Endothelial cell of umbilical vein (primary cell): ENCODE results near the gene LONRF3. TPM values are rescaled to one million over a fixed set of nuclear protein-coding genes. Genes with fewer than 3 reads are reported as not detected.
A peak's percentile ranks its signal among the peaks of the same experiment; 100 is the strongest.
"Not testable (repeated sequence)": the region's sequence is repeated elsewhere in the genome, so short reads cannot be mapped to it uniquely, and the experiment has no call there.

Experiments
- BruUV-seq: library from RNA; stranded (reverse); fragments of 400-500 nt; replicated peaks from 2 replicates; lab custom pipeline; 2021; lab: Mats Ljungman, UMichigan
- CTCF ChIA-PET: fragments of 300-600, 350-600 bp; sonication (Branson Sonifier 250); formaldehyde crosslinking; loops from one replicate; lab custom pipeline; 2021; ENCODE audit warnings: antibody characterized with exemption, inconsistent platforms; lab: Charles Lee
- POLR2A ChIA-PET: fragments of 300-600, 350-600 bp; sonication (Branson Sonifier 250); formaldehyde crosslinking; loops from one replicate; lab custom pipeline; 2021; ENCODE audit warnings: antibody characterized with exemption, inconsistent platforms; lab: Charles Lee
- DNase-seq: peaks from one replicate; pipeline ENCODE4 v3.0.0-alpha.2; 2011; ENCODE audit warnings: low read depth, low spot score
- FAIRE-seq: peaks from 2 replicates; lab custom pipeline; 2011; peaks lifted over from hg19 to GRCh38; lab: Jason Lieb, UNC
- H2AFZ ChIP-seq: 2 replicates; pipeline ENCODE4 v1.6.0; 2012; ENCODE audit warnings: low read depth, low read length, control low read depth, inconsistent platforms
- H3K27ac ChIP-seq: 2 replicates; pipeline ENCODE4 v1.5.1; 2011; ENCODE audit warnings: low read depth, mild to moderate bottlenecking, control low read depth, low read length, moderate library complexity; ENCODE audit not compliant: insufficient read depth
- H3K27me3 ChIP-seq, 2 experiments: 2 replicates each; pipeline versions ENCODE4 v1.6.0 to v1.6.1; 2011; ENCODE audit warnings: low read length in 2 of 2, mixed read lengths in 1 of 2; ENCODE audit not compliant: control insufficient read depth in 2 of 2, insufficient read depth in 2 of 2
- H3K36me3 ChIP-seq, 2 experiments: 2 replicates in 1 of 2; 3 replicates in 1 of 2; pipeline ENCODE4 v1.5.1; 2011; ENCODE audit warnings: low read length in 2 of 2, mild to moderate bottlenecking in 1 of 2, moderate library complexity in 1 of 2; ENCODE audit not compliant: control insufficient read depth in 2 of 2, insufficient read depth in 2 of 2; ENCODE audit errors: extremely low read depth in 1 of 2
- H3K4me1 ChIP-seq: 3 replicates; pipeline ENCODE4 v1.5.1; 2011; ENCODE audit warnings: mild to moderate bottlenecking, low read length; ENCODE audit not compliant: control insufficient read depth, insufficient read depth; ENCODE audit errors: extremely low read depth
- H3K4me2 ChIP-seq: 2 replicates; pipeline ENCODE4 v1.6.1; 2011; ENCODE audit warnings: low read length, control low read depth, mixed read lengths; ENCODE audit not compliant: insufficient read depth
- H3K4me3 ChIP-seq, 3 experiments: fragments of 200-600 bp in 1 of 3; sonication (generic), shearing (Covaris generic) in 1 of 3; replicated peaks in 1 of 3; 2 replicates each; pipeline ENCODE4 v1.5.1; 2011 to 2016; ENCODE audit warnings: control low read depth in 3 of 3, low read length in 3 of 3, mild to moderate bottlenecking in 2 of 3, inconsistent platforms in 1 of 3, low read depth in 1 of 3, moderate library complexity in 1 of 3; ENCODE audit not compliant: insufficient read depth in 1 of 3
- H3K79me2 ChIP-seq: 2 replicates; pipeline ENCODE4 v1.6.0; 2012; ENCODE audit warnings: low read length, inconsistent platforms; ENCODE audit not compliant: control insufficient read depth, insufficient read depth
- H3K9ac ChIP-seq: replicated peaks from 2 replicates; pipeline ENCODE3; 2011; ENCODE audit warnings: low read length, control low read depth; ENCODE audit not compliant: insufficient read depth; ENCODE audit errors: extremely low read depth
- H3K9me1 ChIP-seq: replicated peaks from 3 replicates; pipeline ENCODE4 v1.6.0; 2011; ENCODE audit warnings: mild to moderate bottlenecking, low read length; ENCODE audit not compliant: control insufficient read depth, insufficient read depth; ENCODE audit errors: extremely low read depth
- H3K9me3 ChIP-seq: replicated peaks from 2 replicates; pipeline ENCODE4 v1.5.1; 2012; ENCODE audit warnings: low read length, inconsistent platforms; ENCODE audit not compliant: control insufficient read depth, insufficient read depth
- H4K20me1 ChIP-seq: replicated peaks from 2 replicates; pipeline ENCODE3; 2011; ENCODE audit warnings: mild to moderate bottlenecking, low read length; ENCODE audit not compliant: control insufficient read depth, insufficient read depth; ENCODE audit errors: extremely low read depth
- EZH2 ChIP-seq: IDR thresholded peaks from 2 replicates; pipeline ENCODE4 v1.6.1; 2012; ENCODE audit warnings: borderline replicate concordance, low read depth, mild to moderate bottlenecking, moderate library complexity, low read length, inconsistent platforms; ENCODE audit not compliant: severe bottlenecking
- FOS ChIP-seq: IDR thresholded peaks from 2 replicates; pipeline ENCODE4 v1.6.1; 2011; ENCODE audit warnings: mild to moderate bottlenecking, low read length, moderate library complexity, borderline replicate concordance; ENCODE audit not compliant: insufficient read depth
- GATA2 ChIP-seq: IDR thresholded peaks from 2 replicates; pipeline ENCODE4 v1.7.0; 2011; ENCODE audit warnings: low read depth, mild to moderate bottlenecking, moderate library complexity, mixed read lengths, low read length; ENCODE audit not compliant: insufficient read length, insufficient read depth
- JUN ChIP-seq: IDR thresholded peaks from 2 replicates; pipeline ENCODE4 v1.6.1; 2011; ENCODE audit warnings: borderline replicate concordance, low read depth; ENCODE audit not compliant: insufficient read length, insufficient read depth
- MYC ChIP-seq: IDR thresholded peaks from one replicate; pipeline ENCODE4 v1.6.1; 2011; ENCODE audit warnings: mild to moderate bottlenecking, low read depth, low read length
- POLR2A ChIP-seq: IDR thresholded peaks from 2 replicates; pipeline ENCODE4 v1.6.1; 2012; ENCODE audit warnings: low read depth, mild to moderate bottlenecking, control low read depth, low read length
- POLR2AphosphoS5 ChIP-seq: IDR thresholded peaks from 2 replicates; pipeline ENCODE4 v1.6.1; 2012; ENCODE audit warnings: low read depth, mild to moderate bottlenecking, control low read depth, low read length, moderate library complexity; ENCODE audit not compliant: insufficient read depth
- dilution Hi-C: fragments of 300-500 bp; cut with MboI; formaldehyde crosslinking; loops from one replicate; pipeline ENCODE4 v1.15.0; 2019; ENCODE audit warnings: low sequenced_read_pairs; ENCODE audit not compliant: extremely low pct_ligation_motif_present
- intact Hi-C: fragments of 100-400 bp; cut with micrococcal nuclease; formaldehyde crosslinking; loops from one replicate; pipeline ENCODE4 v1.10.0; 2022
- polyA plus RNA-seq, 4 experiments: library from polyadenylated mRNA; depleted of rRNA in 3 of 4; stranded (reverse) in 3 of 4; unstranded in 1 of 4; fragments of >200 nt; gene quantifications; 2 replicates each; pipeline versions ENCODE4 v1.2.1 to v1.2.3, GENCODE V29; 2011 to 2012; ENCODE audit warnings: missing spikeins in 1 of 4
- total RNA-seq: library from RNA; stranded (reverse); gene quantifications from 2 replicates; pipeline ENCODE4 v1.2.3, GENCODE V29; 2021
- TF ChIP-seq, protein P1 (sequence below), 2 donors: IDR thresholded peaks; 1 replicate in 1 of 2; 2 replicates in 1 of 2; pipeline ENCODE4 v1.5.1; 2011; ENCODE audit warnings: low read length in 2 of 2, mild to moderate bottlenecking in 2 of 2, moderate library complexity in 2 of 2, control low read depth in 1 of 2, inconsistent platforms in 1 of 2, low read depth in 1 of 2; ENCODE audit not compliant: insufficient read depth in 1 of 2; ENCODE audit errors: extremely low read depth in 1 of 2

LONRF3 gene
- total and polyA plus RNA-seq, 2 donors (not counting 3 experiments of a cell fraction or from before 2014, with no cell fraction given): 4.4 to 13.3 TPM

GRCh38 chrX:119027960-119028732, 53.7 kb downstream of the LONRF3 start:
- H3K9me1 ChIP-seq, H3K27ac ChIP-seq, H3K27me3 ChIP-seq, H3K4me2 ChIP-seq, dilution Hi-C loops, H3K79me2 ChIP-seq, H3K4me3 ChIP-seq, intact Hi-C loops, H3K36me3 ChIP-seq, H4K20me1 ChIP-seq, BruUV-seq, H2AFZ ChIP-seq, H3K9me3 ChIP-seq, H3K4me1 ChIP-seq, H3K9ac ChIP-seq, DNase-seq, POLR2A ChIA-PET: not testable (repeated sequence)
- FAIRE-seq: peak; percentile 8
- CTCF ChIA-PET: interaction anchor here (1.5 kb wide), 1 partner anchor 39 kb away, joined by 4 read pairs; no protein-coding TSS in a partner anchor

GRCh38 chrX:119028733-119029330, 54.4 kb downstream of the LONRF3 start:
- FAIRE-seq (no peak), DNase-seq (no peak)
- ChIA-PET CTCF (interaction anchor here (1.5 kb wide), 1 partner anchor 38 kb away, joined by 4 read pairs; no protein-coding TSS in a partner anchor), POLR2A (no interaction called here)
- H3K4me1 ChIP-seq: no peaks in the 10 kb centered on the region
- H3K4me2 ChIP-seq: no peak overlapping the region
- no peaks in the 10 kb centered on the region for H3K36me3 ChIP-seq
- BruUV-seq: no TSS peak
- H2AFZ ChIP-seq: no peak overlapping the region
- no peaks in the 10 kb centered on the region for H3K27me3 ChIP-seq
- H3K79me2 ChIP-seq: no peaks in the 10 kb centered on the region
- TF ChIP-seq GATA2 (no peak), JUN (no peak), POLR2AphosphoS5 (no peak), FOS (no peak), POLR2A (no peak), MYC (no peak), EZH2 (no peak)
- TF ChIP-seq, protein P1, sequence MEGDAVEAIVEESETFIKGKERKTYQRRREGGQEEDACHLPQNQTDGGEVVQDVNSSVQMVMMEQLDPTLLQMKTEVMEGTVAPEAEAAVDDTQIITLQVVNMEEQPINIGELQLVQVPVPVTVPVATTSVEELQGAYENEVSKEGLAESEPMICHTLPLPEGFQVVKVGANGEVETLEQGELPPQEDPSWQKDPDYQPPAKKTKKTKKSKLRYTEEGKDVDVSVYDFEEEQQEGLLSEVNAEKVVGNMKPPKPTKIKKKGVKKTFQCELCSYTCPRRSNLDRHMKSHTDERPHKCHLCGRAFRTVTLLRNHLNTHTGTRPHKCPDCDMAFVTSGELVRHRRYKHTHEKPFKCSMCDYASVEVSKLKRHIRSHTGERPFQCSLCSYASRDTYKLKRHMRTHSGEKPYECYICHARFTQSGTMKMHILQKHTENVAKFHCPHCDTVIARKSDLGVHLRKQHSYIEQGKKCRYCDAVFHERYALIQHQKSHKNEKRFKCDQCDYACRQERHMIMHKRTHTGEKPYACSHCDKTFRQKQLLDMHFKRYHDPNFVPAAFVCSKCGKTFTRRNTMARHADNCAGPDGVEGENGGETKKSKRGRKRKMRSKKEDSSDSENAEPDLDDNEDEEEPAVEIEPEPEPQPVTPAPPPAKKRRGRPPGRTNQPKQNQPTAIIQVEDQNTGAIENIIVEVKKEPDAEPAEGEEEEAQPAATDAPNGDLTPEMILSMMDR (IDR thresholded peaks at IDR 0.05; ENCODE audit: extremely low read depth in 1 of 2, insufficient read depth in 1 of 2, low read depth in 1 of 2, low read length in 2 of 2): no peak
- H3K9me1 ChIP-seq: no peaks in the 10 kb centered on the region
- no peaks in the 10 kb centered on the region for H3K9me3 ChIP-seq
- H3K4me3 ChIP-seq: no peak overlapping the region
- intact Hi-C loops: no loop called here
- dilution Hi-C loops: no loop called here
- no peaks in the 10 kb centered on the region for H4K20me1 ChIP-seq
- H3K27ac ChIP-seq: no peak overlapping the region
- H3K9ac ChIP-seq: no peak overlapping the region
